ENCODE results near the gene PRDM11.

DNA sequence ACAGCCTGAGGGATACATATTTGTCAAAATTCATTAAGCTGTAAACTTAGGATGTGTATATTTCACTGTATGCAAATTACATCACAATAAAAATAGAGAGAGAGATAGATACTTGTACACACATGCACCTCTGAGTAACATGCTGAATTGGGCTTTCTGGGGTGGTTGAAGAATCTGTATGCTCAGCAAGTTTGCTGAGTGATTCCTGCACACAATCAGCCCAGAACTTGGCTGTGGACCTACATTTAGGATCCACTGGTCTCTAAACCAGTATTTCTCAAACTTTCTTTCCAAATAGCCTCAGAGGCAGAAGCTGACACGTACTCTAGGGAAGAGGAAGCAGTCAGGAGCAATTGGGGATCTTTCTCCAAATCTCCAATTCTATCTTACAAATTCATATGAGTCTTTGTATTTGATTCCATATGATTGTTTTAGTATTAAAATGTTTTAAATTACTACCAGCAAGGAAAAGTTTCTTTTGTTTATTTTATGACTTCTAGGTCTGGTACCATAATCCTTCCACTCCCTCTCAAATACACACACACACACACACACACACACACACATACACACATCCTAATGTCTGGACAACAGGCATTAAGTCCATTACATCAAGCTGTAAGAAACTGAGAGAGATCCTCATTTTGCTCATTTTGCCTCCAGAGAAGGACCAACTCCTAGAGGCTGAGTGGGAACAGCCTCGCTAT, 119.7 kb downstream of the PRDM11 start:
- TF ChIP-seq, protein P1, sequence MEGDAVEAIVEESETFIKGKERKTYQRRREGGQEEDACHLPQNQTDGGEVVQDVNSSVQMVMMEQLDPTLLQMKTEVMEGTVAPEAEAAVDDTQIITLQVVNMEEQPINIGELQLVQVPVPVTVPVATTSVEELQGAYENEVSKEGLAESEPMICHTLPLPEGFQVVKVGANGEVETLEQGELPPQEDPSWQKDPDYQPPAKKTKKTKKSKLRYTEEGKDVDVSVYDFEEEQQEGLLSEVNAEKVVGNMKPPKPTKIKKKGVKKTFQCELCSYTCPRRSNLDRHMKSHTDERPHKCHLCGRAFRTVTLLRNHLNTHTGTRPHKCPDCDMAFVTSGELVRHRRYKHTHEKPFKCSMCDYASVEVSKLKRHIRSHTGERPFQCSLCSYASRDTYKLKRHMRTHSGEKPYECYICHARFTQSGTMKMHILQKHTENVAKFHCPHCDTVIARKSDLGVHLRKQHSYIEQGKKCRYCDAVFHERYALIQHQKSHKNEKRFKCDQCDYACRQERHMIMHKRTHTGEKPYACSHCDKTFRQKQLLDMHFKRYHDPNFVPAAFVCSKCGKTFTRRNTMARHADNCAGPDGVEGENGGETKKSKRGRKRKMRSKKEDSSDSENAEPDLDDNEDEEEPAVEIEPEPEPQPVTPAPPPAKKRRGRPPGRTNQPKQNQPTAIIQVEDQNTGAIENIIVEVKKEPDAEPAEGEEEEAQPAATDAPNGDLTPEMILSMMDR (conservative IDR thresholded peaks at IDR 0.05; ENCODE audit: low read depth, low read length): no peak
- TF ChIP-seq EZH2 (IDR thresholded peaks at IDR 0.05; ENCODE audit: borderline replicate concordance, low read depth, low read length, poor library complexity, severe bottlenecking): no peak

Measured in A673 (cell line).